Glutamatergic neuron (in vitro differentiated cells): ENCODE data around the gene FBXO3. TPM values are rescaled to one million over a fixed set of nuclear protein-coding genes. Genes with fewer than 3 reads are reported as not detected.
A peak's percentile ranks its signal among the peaks of the same experiment; 100 is the strongest.

ENCODE experiments used
- DNase-seq: peaks from one replicate; pipeline ENCODE4 v3.0.0; 2022
- H3K27ac Mint-ChIP-seq: one replicate; pipeline ENCODE4 v1.8.0; 2020; ENCODE audit warnings: mild to moderate bottlenecking, mixed read lengths, inconsistent platforms; ENCODE audit not compliant: unreplicated experiment
- H3K27me3 Mint-ChIP-seq: one replicate; pipeline ENCODE4 v1.8.0; 2020; ENCODE audit warnings: mild to moderate bottlenecking, moderate library complexity, mixed read lengths, inconsistent platforms; ENCODE audit not compliant: unreplicated experiment
- H3K36me3 Mint-ChIP-seq: one replicate; pipeline ENCODE4 v1.8.0; 2020; ENCODE audit warnings: mild to moderate bottlenecking, mixed read lengths, inconsistent platforms; ENCODE audit not compliant: unreplicated experiment
- H3K4me1 Mint-ChIP-seq: one replicate; pipeline ENCODE4 v1.8.0; 2020; ENCODE audit warnings: mild to moderate bottlenecking, low read depth, mixed read lengths, inconsistent platforms; ENCODE audit not compliant: unreplicated experiment
- H3K4me3 Mint-ChIP-seq: one replicate; pipeline ENCODE4 v1.8.0; 2020; ENCODE audit warnings: mild to moderate bottlenecking, mixed read lengths, inconsistent platforms; ENCODE audit not compliant: unreplicated experiment
- H3K9me3 Mint-ChIP-seq: one replicate; pipeline ENCODE4 v1.8.0; 2020; ENCODE audit warnings: mild to moderate bottlenecking, moderate library complexity, mixed read lengths, inconsistent platforms; ENCODE audit not compliant: unreplicated experiment
- total RNA-seq: library from RNA; stranded (reverse); fragmentation: NEBNext Ultra II Directional; extraction: Animal tissue kit (Norgen Biotek cat#: 25700); gene quantifications from one replicate; pipeline ENCODE4 v1.2.1, GENCODE V29; 2021; ENCODE audit not compliant: unreplicated experiment
- TF ChIP-seq, protein P1 (sequence below): fragments of 200-600 bp; sonication (generic); IDR thresholded peaks from one replicate; pipeline ENCODE4 v1.5.0; 2021; ENCODE audit not compliant: partially characterized antibody, unreplicated experiment

FBXO3 gene
- total RNA-seq, 1 donor from 2014 or later: 30.5 TPM

DNA sequence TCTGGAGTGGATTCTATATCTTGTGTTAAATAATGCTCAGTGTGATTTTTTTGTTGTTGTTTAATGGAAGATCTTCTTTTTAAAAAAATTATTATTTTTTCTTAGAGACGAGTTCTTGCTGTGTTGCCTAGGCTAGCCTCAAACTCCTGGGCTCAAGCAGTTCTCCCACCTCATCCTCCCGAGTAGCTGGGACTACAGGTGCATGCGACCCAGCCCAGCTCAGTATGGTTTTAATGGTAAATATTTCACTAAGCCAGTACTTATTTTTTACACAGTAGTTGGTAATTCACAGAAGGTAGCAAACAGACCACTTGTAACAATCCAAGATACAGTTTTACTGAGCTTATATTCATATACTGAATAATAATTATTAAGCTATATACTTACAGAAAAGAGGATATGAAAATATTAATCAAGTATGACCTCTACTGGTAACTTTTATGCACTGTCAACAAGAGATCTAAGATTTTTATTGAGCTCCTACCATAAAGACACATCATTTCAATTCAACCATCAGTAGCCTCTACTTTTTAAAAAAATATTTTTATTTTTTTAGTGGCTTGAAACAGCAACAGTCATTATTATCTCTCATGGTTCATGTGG is 32.0 kb downstream of the FBXO3 start:
- no peak for DNase-seq
- Mint-ChIP-seq H3K4me1 (no peaks in the 10 kb centered on the region), H3K27ac (no peak overlapping the region), H3K36me3 (no peaks in the 10 kb centered on the region), H3K4me3 (no peak overlapping the region), H3K9me3 (no peaks in the 10 kb centered on the region), H3K27me3 (no peaks in the 10 kb centered on the region)
- TF ChIP-seq, protein P1, sequence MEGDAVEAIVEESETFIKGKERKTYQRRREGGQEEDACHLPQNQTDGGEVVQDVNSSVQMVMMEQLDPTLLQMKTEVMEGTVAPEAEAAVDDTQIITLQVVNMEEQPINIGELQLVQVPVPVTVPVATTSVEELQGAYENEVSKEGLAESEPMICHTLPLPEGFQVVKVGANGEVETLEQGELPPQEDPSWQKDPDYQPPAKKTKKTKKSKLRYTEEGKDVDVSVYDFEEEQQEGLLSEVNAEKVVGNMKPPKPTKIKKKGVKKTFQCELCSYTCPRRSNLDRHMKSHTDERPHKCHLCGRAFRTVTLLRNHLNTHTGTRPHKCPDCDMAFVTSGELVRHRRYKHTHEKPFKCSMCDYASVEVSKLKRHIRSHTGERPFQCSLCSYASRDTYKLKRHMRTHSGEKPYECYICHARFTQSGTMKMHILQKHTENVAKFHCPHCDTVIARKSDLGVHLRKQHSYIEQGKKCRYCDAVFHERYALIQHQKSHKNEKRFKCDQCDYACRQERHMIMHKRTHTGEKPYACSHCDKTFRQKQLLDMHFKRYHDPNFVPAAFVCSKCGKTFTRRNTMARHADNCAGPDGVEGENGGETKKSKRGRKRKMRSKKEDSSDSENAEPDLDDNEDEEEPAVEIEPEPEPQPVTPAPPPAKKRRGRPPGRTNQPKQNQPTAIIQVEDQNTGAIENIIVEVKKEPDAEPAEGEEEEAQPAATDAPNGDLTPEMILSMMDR: peak; percentile 39

DNA sequence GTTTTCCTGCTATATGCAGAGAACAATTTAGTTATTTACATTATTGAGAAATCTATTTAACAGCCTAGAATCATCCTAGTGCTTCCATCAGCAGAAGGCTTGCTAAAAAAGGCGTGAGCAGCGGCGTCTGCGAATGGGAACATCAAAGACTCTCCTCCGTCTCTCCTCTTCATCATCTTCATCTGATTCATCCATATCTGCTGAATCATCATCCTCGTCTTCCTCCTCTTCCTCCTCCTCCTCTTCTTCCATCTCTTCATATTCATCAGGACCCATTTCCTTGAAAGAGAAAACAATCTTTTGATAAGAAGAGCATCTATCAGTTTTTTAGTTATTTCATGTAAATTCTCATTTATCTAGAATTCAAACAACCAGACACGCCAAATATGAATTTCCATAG is 32.5 kb downstream of the FBXO3 start:
- Mint-ChIP-seq H3K4me1 (peaks cover 4% of the 10 kb centered on the region), H3K27me3 (no peaks in the 10 kb centered on the region), H3K36me3 (no peaks in the 10 kb centered on the region), H3K9me3 (no peaks in the 10 kb centered on the region), H3K27ac (no peak overlapping the region), H3K4me3 (no peak overlapping the region)
- no peak for DNase-seq
- TF ChIP-seq, protein P1: no peak

DNA sequence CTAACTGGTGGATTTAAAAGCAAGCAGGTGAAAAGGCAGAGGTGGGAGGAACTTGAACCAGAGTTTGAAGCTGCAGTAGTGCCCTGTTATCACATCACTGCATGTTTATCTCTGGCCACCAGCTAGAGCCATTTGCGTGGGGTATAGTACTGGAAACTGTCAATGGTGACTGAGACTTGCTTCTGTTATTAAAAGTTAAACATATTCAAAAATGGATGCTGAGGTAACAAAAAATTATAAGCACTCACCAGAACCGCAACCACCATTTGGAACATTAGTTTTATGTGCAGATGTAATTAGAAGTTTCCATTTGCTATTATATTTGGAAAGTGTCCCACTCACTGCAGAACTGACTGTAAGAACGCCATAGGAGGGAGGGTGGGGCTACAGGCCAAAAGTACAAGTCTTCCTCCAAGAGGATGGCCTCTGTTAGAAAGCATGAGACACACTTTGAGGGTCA is 36.9 kb downstream of the FBXO3 start:
- H3K27ac Mint-ChIP-seq: no peak overlapping the region
- no peak for DNase-seq
- H3K4me3 Mint-ChIP-seq: peak overlapping the region; percentile 75

DNA sequence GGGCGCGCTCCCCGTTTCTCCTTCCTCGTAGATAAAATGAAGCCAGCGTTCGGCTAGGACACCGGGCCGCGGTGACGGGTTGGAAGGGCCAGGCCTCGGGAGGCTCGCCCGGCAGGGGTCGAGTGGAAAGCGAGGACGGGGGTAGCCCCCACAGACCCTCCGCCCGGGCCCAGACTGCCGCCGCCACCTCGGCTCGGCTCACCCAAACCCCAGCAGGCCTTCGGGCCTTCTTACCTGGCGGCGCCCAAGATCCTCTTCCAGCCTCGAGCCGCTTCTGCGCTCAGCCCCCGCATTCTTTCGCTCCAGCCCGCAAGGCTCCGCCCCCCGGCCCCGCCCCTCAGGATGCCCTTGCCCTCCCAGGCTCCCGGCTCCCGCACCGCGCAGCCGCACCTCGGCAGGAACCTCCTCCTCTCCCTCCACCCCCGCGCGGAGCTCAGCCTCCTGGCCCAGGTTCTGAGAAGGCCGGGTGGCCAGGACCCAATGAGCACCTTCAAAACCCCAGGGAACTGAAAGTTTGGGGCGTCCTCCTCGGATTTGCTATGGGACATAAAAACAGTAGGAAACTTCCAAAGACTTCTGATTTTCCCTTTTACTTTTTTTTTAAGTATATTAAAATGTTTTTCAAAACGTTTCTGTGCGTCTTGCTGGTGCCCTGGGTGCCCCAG is 38.0 kb downstream of the FBXO3 start, which contains the start of gene CD59:
TSS of gene CD59 (minus strand) at position 276 of the 665 bp plus-strand sequence. CDS start 13,978 bp downstream, outside the sequence.
- Mint-ChIP-seq H3K9me3 (no peaks in the 10 kb centered on the region), H3K27me3 (no peaks in the 10 kb centered on the region), H3K36me3 (no peaks in the 10 kb centered on the region), H3K27ac (no peak within 1 kb of the TSS), H3K4me3 (peak within 1 kb of the TSS; percentile 90), H3K4me1 (peaks cover 14% of the 10 kb centered on the region)
- DNase-seq: peak; percentile 95
- TF ChIP-seq, protein P1: no peak

More for the DNA sequence above, 36.9 kb downstream of the FBXO3 start:
- H3K27me3 Mint-ChIP-seq: no peaks in the 10 kb centered on the region
- H3K9me3 Mint-ChIP-seq: no peaks in the 10 kb centered on the region
- H3K4me1 Mint-ChIP-seq: peaks cover 11% of the 10 kb centered on the region
- H3K36me3 Mint-ChIP-seq: no peaks in the 10 kb centered on the region
- TF ChIP-seq, protein P1: no peak
